ENCODE data around the gene IDH3G. TPM values are rescaled to one million over a fixed set of nuclear protein-coding genes. Genes with fewer than 3 reads are reported as not detected.
"Not testable (repeated sequence)": the region's sequence is repeated elsewhere in the genome, so short reads cannot be mapped to it uniquely, and the experiment has no call there.

The IDH3G gene
- total RNA-seq, 1 donor from 2014 or later, result 35.1 TPM

DNA sequence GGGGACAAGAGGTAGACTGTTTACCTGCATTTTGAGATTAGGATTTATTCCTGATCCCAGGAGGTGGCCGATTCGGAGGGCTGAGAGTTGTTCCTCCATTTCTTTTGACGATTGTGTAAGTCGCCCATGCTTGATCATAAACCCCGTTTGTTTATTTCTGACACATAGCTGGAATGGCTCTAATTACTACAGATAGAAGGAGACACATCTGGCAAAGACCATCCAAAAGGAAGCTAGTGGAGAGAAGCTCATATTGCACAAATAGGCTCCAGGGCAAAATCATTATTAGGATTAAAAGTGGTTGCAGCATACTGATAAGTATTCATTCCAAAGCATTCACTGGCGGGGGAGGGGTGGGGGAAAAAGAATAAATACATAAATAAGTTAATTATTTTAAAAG is 47.2 kb downstream of the IDH3G start:
- DNase-seq, result not testable (repeated sequence)

DNA sequence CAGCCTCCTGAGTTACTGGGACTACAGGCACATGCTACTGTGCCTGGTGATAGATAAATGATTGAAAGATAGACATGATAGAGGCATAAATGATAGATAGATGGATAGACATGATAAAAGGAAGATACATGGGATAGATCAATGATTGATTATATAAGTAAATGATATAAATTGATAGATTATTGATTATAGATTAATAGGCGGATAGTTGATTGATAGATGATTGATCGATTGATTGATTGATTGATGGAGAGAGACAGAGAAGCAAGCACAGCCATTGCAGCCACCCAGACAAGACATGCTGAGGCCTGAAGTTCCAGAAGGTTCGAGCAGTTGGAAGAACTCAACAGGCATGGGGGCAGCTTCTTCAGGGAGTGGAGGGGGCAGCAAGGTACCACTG is 47.8 kb downstream of the IDH3G start:
- no peak for DNase-seq

DNA sequence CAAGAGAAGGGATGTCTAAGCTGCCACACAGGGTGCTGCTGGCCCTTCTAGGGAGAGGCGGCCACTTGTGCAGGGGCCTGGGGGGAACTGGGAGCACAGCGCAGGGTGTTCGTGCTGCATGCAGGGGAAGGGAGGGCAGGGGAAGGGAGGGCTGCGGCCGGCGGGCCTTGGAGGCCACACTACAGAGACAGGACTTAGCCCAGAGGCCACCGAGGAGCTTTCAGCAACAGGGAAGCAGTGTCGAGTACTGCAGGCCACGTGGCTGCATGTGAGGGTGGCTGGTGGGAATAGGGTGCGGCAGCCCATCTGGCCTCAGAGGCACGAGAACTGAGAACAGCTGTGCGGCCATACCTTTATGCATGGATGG is 49.1 kb downstream of the IDH3G start:
- DNase-seq, result not testable (repeated sequence)

DNA sequence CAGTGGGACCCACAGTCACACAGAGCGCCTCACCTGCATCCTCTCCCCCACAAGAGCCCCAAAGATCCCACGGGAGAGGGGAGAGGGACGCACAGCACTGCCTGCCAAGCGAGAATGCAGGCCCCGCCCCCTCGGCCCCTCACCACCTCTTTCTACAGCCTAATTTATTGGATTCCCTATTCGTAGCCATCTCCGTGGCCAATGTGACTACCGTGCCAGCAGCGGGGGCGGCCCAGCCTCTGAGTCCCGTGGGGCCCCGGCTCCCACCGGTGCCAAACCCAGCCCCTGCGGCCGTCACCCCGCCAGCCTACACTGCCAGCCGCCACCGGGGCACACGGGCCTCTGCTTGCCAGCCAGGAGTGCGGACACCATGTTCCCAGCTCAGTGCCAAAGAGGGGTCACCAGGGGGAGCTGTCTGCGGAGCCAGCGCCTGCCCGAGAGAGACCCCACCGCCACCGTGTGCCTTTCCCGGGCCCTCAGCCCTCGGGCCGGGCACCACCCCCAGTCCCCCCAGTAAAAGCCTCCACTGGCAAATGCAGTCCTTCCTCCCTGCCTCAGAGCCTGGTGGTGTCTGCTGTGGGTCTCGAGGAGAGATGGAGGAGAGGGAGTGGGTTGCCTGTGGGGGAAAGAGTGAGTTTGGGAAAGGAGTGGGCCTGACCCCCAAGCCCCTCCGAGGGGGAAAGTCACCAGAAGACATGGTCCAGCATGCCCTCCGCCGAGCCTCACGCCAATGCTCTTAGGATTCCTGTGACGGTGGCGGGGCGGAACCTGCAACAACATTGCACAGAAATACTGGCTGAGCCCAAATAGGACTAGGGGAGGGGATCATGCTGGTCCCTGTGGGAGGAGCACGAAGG is 49.7 kb downstream of the IDH3G start:
- peak; percentile 55 for DNase-seq

DNA sequence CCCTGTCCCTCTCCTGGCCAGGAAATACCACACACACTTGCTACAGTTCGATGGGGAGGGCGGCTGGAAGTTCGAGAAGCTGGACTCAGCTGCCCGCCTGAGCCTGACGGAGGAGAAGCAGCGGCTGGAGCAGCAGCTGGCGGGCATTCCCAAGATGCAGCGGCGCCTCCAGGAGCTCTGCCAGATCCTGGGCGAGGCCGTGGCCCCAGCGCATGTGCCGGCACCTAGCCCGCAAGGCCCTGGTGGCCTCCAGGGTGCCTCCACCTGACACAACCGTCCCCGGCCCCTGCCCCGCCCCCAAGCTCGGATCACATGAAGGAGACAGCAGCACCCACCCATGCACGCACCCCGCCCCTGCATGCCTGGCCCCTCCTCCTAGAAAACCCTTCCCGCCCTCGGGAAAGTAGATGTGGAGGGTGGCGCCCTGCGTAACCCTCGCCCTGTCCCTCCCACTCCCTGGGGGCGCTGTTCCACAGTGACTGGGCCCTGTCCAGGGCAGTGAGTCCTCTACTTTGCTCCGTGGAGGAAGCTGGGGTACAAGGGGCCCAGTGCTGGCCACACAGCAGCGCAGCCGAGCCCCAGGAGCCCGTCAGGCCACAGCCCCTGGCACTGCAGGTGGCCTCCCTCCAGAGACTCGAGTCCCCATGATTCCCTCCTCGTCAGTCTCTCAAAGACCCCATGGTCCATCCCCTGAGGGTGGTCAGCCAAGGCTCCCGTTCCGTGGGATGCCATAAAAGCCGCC is 50.5 kb downstream of the IDH3G start:
- not testable (repeated sequence) for DNase-seq

DNA sequence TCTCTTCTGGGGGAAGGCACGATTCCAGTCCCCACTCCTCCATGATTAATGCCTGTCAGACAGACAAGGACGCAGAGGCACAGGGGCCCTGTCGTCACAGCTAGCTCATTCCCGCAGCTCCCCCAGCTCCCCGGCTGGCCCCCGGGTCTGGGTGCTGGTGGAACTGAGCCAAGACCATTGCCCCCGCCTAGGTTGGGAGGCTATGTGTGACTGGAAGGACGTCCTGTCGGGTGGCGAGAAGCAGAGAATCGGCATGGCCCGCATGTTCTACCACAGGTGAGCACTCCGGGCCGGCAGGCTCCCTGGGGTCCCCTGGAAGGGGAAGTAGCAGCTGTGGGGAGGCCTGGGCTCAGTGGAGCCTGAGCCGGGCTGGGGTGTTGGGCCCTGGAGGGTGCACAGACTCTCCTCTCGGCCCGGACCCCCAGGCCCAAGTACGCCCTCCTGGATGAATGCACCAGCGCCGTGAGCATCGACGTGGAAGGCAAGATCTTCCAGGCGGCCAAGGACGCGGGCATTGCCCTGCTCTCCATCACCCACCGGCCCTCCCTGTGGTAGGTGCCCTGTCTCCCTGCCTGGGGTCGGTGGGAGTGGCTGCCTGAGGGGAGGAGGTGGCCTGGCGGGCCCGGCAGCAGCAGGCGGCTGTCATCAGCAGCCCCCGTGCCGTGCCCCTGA is 51.2 kb downstream of the IDH3G start:
- not testable (repeated sequence) for DNase-seq

DNA sequence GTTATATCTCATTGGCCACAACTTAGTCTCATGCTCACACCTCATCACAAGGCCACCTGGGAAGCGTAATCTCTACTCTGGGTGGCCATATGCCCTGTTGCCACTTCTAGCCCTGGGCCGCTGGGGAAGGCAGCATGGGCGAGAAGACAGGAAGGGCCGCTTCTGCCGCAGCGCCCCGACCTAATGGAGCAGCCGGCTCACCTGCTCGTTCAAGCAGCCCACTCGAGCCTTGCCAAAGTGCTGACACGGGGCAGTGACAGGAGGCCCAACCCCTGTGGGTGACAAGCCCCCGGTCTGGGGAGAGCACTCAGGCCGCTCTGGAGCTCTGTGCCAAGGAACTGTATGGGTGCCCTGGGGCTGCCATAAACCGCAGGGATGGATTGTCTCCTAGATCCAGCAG is 52.1 kb downstream of the IDH3G start:
- not testable (repeated sequence) for DNase-seq

DNA sequence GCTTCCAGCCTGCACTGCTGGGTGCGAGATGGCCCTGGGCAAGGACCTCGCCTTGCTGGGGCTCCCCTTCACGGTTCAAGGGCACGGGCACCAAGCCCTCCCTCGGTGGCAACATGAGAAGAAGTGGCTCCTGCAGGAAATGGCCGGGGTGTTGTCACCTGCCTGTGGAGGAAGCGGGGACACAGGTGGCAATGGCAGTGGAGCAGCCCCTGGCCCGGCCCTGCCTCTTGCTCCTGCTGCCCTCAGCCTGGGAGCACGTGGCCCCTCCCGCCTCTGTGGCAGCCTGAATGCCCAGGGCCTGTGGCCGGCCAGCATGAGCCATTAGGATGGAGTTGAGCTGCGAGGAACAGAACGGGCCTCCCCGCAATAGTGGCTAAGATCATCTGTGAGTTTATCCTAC is 52.7 kb downstream of the IDH3G start:
- no peak for DNase-seq

DNA sequence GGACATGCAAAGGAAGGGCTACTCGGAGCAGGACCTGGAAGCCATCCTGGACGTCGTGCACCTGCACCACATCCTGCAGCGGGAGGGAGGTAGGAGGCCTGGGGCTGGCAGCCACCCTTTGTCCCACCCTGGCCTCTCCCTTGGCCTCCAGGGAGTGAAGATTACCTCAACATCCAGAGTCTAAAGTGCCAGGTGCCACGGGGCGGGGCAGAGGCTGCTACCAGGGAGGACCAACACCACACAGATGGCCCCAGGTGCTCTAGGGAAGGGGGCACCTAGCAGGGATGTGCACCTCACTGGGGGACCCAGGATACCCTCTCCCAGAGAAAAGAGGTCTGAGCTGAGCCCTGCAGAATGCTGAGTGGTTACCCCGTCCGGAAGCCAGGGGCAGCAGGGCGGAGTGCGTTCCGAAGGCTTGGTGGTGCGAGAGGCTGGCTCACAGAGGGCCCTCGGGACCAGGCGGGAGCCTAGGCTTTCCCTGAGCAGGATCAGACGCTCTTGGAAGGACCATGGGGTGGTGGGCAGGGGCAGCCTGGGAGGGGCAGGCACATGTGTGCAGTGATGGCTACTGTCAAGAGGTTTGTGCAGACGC is 53.4 kb downstream of the IDH3G start:
- DNase-seq, result no peak

DNA sequence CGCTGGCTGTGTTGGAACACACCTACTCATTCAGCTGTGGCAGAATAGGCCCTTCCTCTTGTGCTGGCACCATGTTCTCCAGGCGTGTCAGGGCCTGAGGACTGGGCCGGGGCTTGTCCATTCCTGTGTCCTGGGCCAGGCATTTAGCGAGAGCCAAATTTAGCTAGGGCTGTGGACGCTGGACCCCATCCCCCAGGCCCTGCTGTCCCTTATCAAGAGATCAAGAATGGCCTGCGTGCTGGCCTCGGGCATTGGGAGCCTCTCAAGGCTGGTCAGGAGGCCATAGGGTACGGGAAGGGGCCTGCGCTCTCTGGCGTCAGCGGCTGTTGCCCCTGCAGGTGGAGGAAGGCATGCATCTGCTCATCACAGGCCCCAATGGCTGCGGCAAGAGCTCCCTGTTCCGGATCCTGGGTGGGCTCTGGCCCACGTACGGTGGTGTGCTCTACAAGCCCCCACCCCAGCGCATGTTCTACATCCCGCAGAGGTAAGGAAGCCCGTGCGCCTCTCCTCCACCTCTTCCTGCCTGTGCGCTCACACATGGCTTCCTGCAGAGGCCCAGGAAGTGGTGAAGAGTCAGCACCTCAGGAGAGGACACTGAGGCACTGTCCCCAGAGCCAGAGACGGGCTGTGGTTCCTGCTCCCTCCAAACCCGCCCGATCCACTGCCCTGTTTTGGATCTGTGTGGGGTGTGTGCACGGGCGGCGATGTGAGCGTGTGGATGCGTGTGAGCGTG is 54.3 kb downstream of the IDH3G start:
- no peak for DNase-seq

DNA sequence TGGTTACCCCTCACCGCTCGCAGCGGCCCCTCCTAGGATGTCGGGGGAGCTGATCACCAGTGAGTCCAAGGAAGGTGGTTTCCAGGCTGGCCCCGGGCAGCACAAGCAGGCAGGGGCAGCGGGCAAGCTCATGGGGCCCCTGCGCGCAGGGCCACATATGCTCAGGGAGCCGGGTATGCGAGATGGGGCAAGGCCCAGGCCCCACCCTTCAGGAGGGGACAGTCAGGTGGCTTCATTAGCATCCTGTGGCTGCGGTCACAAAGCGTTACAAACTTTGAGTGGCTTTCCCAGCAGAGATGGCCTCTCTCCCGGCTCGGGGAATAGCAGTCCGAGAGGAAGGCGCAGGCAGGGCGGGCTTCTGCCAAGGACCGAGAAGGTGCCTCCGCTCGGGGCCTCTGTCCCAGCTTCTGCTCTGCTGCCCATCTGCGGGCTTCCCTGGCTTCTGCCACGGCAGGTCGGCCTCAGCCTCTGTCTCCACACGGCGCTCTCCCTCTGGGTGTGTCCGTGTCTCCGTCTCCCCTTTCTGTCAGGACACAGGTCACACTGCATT is 56.0 kb downstream of the IDH3G start:
- no peak for DNase-seq

DNA sequence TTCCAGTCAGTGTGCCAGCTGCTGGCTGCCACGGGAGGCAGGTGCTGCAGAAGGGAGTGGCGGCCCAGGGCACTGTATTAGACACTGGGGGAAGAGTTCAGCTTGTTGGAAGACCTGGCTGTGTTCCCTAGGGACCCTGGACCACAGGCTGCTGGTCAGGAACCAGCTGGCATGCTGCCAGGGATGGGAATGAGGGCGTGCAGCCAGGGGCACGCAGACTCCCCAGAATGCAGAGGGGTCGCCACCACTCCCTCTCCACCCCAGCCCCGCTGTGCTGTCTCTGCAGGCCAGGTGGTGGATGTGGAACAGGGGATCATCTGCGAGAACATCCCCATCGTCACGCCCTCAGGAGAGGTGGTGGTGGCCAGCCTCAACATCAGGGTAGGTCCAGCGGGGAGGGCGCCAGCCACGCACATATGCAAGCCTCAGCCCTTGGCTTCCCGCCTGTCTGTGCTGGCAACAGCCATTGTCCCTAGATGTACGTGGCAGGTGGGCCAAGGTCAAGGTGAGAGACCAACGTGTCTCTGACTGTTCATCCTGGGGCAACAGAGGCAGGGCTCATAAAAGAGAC is 57.2 kb downstream of the IDH3G start:
- DNase-seq, result no peak

DNA sequence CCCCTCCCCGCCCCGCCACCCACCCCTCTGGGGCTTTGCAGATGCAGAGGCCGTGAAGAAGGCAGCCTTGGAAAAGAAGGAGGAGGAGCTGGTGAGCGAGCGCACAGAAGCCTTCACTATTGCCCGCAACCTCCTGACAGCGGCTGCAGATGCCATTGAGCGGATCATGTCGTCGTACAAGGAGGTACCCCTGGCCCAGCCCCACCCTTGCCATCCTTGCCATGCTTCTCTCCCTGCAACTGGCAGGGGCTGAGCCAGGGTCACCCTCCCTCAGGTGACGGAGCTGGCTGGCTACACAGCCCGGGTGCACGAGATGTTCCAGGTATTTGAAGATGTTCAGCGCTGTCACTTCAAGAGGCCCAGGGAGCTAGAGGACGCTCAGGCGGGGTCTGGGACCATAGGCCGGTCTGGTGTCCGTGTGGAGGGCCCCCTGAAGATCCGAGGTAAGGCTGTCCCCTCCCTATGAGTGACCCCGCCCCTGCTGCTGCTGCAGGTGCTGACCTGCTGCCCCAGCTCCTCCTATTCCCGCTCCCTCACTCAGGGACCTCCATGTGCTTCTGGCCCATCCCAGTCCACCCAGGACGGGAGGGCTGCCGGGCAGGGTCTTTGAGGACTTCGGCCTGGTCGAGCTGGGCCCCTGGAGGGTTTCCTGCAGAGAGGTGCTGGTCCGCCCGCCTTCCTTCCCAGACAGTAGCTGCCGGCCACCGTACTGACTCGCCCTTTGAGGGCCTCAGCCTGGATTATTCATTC is 57.9 kb downstream of the IDH3G start:
- DNase-seq, result no peak

Other genes with a start within 250 kb of the IDH3G start
- gene CCNQ, start 195.2 kb downstream of the IDH3G start, total RNA-seq, result 27.0 and 42.4 TPM in 2 replicates
- 0.05 and 0.17 TPM in 2 replicates for gene DUSP9, start 147.2 kb downstream of the IDH3G start, total RNA-seq
- not detected in 2 replicates for gene PNCK, start 120.6 kb downstream of the IDH3G start, total RNA-seq
- gene SLC6A8, start 106.4 kb downstream of the IDH3G start, total RNA-seq, result 3.3 and 4.6 TPM in 2 replicates
- 303 and 321 TPM in 2 replicates for gene BCAP31, start 70.0 kb downstream of the IDH3G start, total RNA-seq
- gene ABCD1, start 69.5 kb downstream of the IDH3G start, total RNA-seq, result 10.0 and 16.6 TPM in 2 replicates
- 5.1 and 14.1 TPM in 2 replicates for gene PLXNB3, start 30.1 kb downstream of the IDH3G start, total RNA-seq
- under 0.01 and 0.05 TPM in 2 replicates for gene SRPK3, start 13.3 kb downstream of the IDH3G start, total RNA-seq
- gene SSR4, start 293 bp upstream of the IDH3G start, total RNA-seq, result 75.9 and 143 TPM in 2 replicates
- 0.23 and 0.68 TPM in 2 replicates for gene PDZD4, start 36.2 kb upstream of the IDH3G start, total RNA-seq
- 1.1 and 2.4 TPM in 2 replicates for gene L1CAM, start 91.8 kb upstream of the IDH3G start, total RNA-seq
- 4.7 and 6.3 TPM in 2 replicates for gene AVPR2, start 110.3 kb upstream of the IDH3G start, total RNA-seq
- gene ARHGAP4, start 131.9 kb upstream of the IDH3G start, total RNA-seq, result 16.0 and 27.2 TPM in 2 replicates
- 70.6 and 88.2 TPM in 2 replicates for gene NAA10, start 140.7 kb upstream of the IDH3G start, total RNA-seq
- gene RENBP, start 150.3 kb upstream of the IDH3G start, total RNA-seq, result 12.1 and 27.4 TPM in 2 replicates
- 15.3 and 48.9 TPM in 2 replicates for gene HCFC1, start 177.4 kb upstream of the IDH3G start, total RNA-seq
- gene TMEM187, start 178.4 kb upstream of the IDH3G start, total RNA-seq, result 6.0 and 6.5 TPM in 2 replicates
- 53.8 and 81.9 TPM in 2 replicates for gene IRAK1, start 225.5 kb upstream of the IDH3G start, total RNA-seq

All from dermis blood vessel endothelial cell (primary cell).